ENCODE results near the gene FAM117B. TPM values are rescaled to one million over a fixed set of nuclear protein-coding genes. Genes with fewer than 3 reads are reported as not detected.

The FAM117B gene
- total RNA-seq, 1 experiment from 2014 or later = 24.0 TPM

- Mint-ChIP-seq H3K4me3 (no peak overlapping the region), H3K27me3 (ENCODE audit: low read depth) (no peaks in the 10 kb centered on the region), H3K27ac (no peak overlapping the region), H3K9me3 (no peaks in the 10 kb centered on the region), H3K4me1 (peaks cover 0 to 8% of the 10 kb centered on the region in 2 experiments; a peak in 1 of 4 replicates), H3K36me3 (ENCODE audit: insufficient read depth in 1 of 3, low read depth in 3 of 3) (peaks cover 0 to 1% (median 0%) of the 10 kb centered on the region in 3 experiments; a peak in 1 of 7 replicates)
- no peak overlapping the region for H4K91ac ChIP-seq (ENCODE audit: insufficient read length, low read depth, low read length)
- H3K27ac ChIP-seq (ENCODE audit: insufficient read length, low read depth, low read length) = no peak overlapping the region
- no peak overlapping the region for H2BK5ac ChIP-seq (ENCODE audit: insufficient read length, low read length)
- no peak for TF ChIP-seq CTCF (conservative IDR thresholded peaks at IDR 0.05)
- H2AK5ac ChIP-seq (ENCODE audit: insufficient read length, low read length) = no peak overlapping the region
- H3K4me2 ChIP-seq (ENCODE audit: insufficient read depth, insufficient read length, low read length) = no peak overlapping the region
- H2BK12ac ChIP-seq (ENCODE audit: insufficient read length, low read depth, low read length) = no peak overlapping the region
- H3K79me2 ChIP-seq (ENCODE audit: insufficient read depth, low read length) = peaks cover 5% of the 10 kb centered on the region; the same call in 1 of the 2 replicates
- H3K9me3 ChIP-seq (ENCODE audit: control insufficient read depth, low read depth, low read length) = no peaks in the 10 kb centered on the region
- no peaks in the 10 kb centered on the region for H3K23me2 ChIP-seq (ENCODE audit: insufficient read length, low read depth, low read length, poor library complexity, severe bottlenecking)
- no peak for DNase-seq
- H3K79me1 ChIP-seq (ENCODE audit: insufficient read depth, low read depth, low read length, poor library complexity, severe bottlenecking) = peaks cover 4% of the 10 kb centered on the region
- no peak overlapping the region for H3K56ac ChIP-seq (ENCODE audit: insufficient read length, low read depth, low read length)
- no peak overlapping the region for H2BK20ac ChIP-seq (ENCODE audit: low read depth, low read length, poor library complexity, severe bottlenecking)
- no peak overlapping the region for H2BK15ac ChIP-seq (ENCODE audit: low read depth, low read length)
- H4K8ac ChIP-seq (replicated peaks; ENCODE audit: insufficient read length, low read depth, low read length) = no peak overlapping the region
- no peak overlapping the region for H2AFZ ChIP-seq (ENCODE audit: low read length)
- H4K5ac ChIP-seq (ENCODE audit: insufficient read length, low read depth, low read length) = no peak overlapping the region
- no peak overlapping the region for H2BK120ac ChIP-seq (ENCODE audit: low read depth, low read length, poor library complexity, severe bottlenecking)
- no peak overlapping the region for H3T11ph ChIP-seq (ENCODE audit: low read length)
- no peak overlapping the region for H3K23ac ChIP-seq (ENCODE audit: insufficient read length, low read depth, low read length)
- no peaks in the 10 kb centered on the region for H3K4me1 ChIP-seq (ENCODE audit: insufficient read depth, low read length)
- H3K4ac ChIP-seq (ENCODE audit: low read depth, low read length) = no peak overlapping the region
- H3K14ac ChIP-seq (ENCODE audit: insufficient read depth, low read length) = no peak overlapping the region
- H3K18ac ChIP-seq (ENCODE audit: insufficient read length, low read depth, low read length) = no peak overlapping the region
- H3K27me3 ChIP-seq (ENCODE audit: insufficient read depth, low read length) = no peaks in the 10 kb centered on the region
- no peaks in the 10 kb centered on the region for H4K20me1 ChIP-seq (ENCODE audit: control insufficient read depth, insufficient read depth, insufficient read length)
- H3K9ac ChIP-seq (ENCODE audit: extremely low read depth, insufficient read length, low read length) = no peak overlapping the region
- WGBS (ENCODE audit: extremely low coverage, insufficient read length, low lambda C conversion rate) = no CpG with 5 or more reads among the region's 1 CpG
Observed at GRCh38 chr2:202669841-202670240, 35.1 kb downstream of the FAM117B start.

All from H9 (cell line).